Suprapubic skin (tissue), 4 donors: Measurements from ENCODE around the gene CHRM2. TPM values are rescaled to one million over a fixed set of nuclear protein-coding genes. Genes with fewer than 3 reads are reported as not detected.
"Not testable (repeated sequence)": the region's sequence is repeated elsewhere in the genome, so short reads cannot be mapped to it uniquely, and the experiment has no call there.

Experiments
- DNase-seq, 2 donors: peaks; one replicate each; pipeline ENCODE4 v3.0.0-alpha.2; 2019; ENCODE audit warnings: low spot score in 2 of 2
- H3K27ac ChIP-seq: fragments of 200-600 bp; sonication (generic); one replicate; pipeline ENCODE4 v1.5.1; 2019
- H3K27me3 ChIP-seq: fragments of 200-600 bp; sonication (generic); one replicate; pipeline ENCODE4 v1.5.1; 2019
- H3K36me3 ChIP-seq: fragments of 200-600 bp; sonication (generic); one replicate; pipeline ENCODE4 v1.5.1; 2019
- H3K4me1 ChIP-seq: fragments of 200-600 bp; sonication (generic); one replicate; pipeline ENCODE4 v1.5.1; 2019
- H3K4me3 ChIP-seq: fragments of 200-600 bp; sonication (generic); one replicate; pipeline ENCODE4 v1.5.1; 2019; ENCODE audit warnings: mild to moderate bottlenecking
- H3K9me3 ChIP-seq: fragments of 200-600 bp; sonication (generic); one replicate; pipeline ENCODE4 v1.5.1; 2019
- CTCF ChIP-seq, 2 donors: fragments of 200-600 bp in 1 of 2; fragments of 450-650 bp in 1 of 2; sonication (generic) in 1 of 2; IDR thresholded peaks; one replicate each; pipeline ENCODE4 v1.5.1; 2016 to 2019; ENCODE audit warnings: antibody characterized with exemption in 2 of 2, mild to moderate bottlenecking in 1 of 2, moderate library complexity in 1 of 2
- EP300 ChIP-seq: sonication (generic); formaldehyde crosslinking; IDR thresholded peaks from one replicate; pipeline ENCODE4 v1.6.1; 2017; ENCODE audit warnings: antibody characterized with exemption
- POLR2A ChIP-seq, 2 donors: fragments of 450-650 bp; IDR thresholded peaks; one replicate each; pipeline ENCODE4 v1.6.1; 2017; ENCODE audit warnings: antibody characterized with exemption in 2 of 2, mild to moderate bottlenecking in 2 of 2, moderate library complexity in 2 of 2
- POLR2AphosphoS5 ChIP-seq, 3 donors: sonication (generic); formaldehyde crosslinking; IDR thresholded peaks; one replicate each; pipeline ENCODE4 v1.6.1; 2017; ENCODE audit warnings: antibody characterized with exemption in 3 of 3
- WGBS: methylation state at CpG from one replicate; pipeline ENCODE4 v1.1.5; 2018; 5-methylcytosine and 5-hydroxymethylcytosine counted together
- total RNA-seq, 4 donors: library from RNA; depleted of rRNA; stranded (reverse); fragments of >200 nt; gene quantifications; one replicate each; pipeline ENCODE4 v1.1.0, GENCODE V29; 2016

CHRM2 gene
- under 1 TPM in 2 of 4 donors, not detected in 2; 0.23 to 0.47 TPM for total RNA-seq

GRCh38 chr7:136868496-136869000 lies at the start of gene CHRM2:
CHRM2 (plus strand) TSS chr7:136868652; CDS start chr7:137014866, 146,214 bp downstream.
- Histone ChIP-seq H3K4me3 (peak within 1 kb of the TSS; percentile 37), H3K27ac (no peak within 1 kb of the TSS), H3K27me3 (peaks cover 40% of the 10 kb centered on the region), H3K4me1 (peaks cover 28% of the 10 kb centered on the region), H3K36me3 (no peaks in the 10 kb centered on the region), H3K9me3 (no peaks in the 10 kb centered on the region)
- TF ChIP-seq POLR2AphosphoS5 (IDR thresholded peaks at IDR 0.05) (no peak), POLR2A (IDR thresholded peaks at IDR 0.05) (no peak), CTCF (IDR thresholded peaks at IDR 0.05) (no peak), EP300 (no peak)
- WGBS: 3% methylated on average over 23 of the region's 23 CpGs
- no peak for DNase-seq

- H3K4me1 ChIP-seq, H3K9me3 ChIP-seq, H3K27me3 ChIP-seq, H3K4me3 ChIP-seq, H3K36me3 ChIP-seq, DNase-seq, H3K27ac ChIP-seq: not testable (repeated sequence)
- WGBS: no CpG with 5 or more reads among the region's 16 CpGs
These were observed 37.1 kb upstream of the CHRM2 start for GRCh38 chr7:136831398-136831797.

DNA sequence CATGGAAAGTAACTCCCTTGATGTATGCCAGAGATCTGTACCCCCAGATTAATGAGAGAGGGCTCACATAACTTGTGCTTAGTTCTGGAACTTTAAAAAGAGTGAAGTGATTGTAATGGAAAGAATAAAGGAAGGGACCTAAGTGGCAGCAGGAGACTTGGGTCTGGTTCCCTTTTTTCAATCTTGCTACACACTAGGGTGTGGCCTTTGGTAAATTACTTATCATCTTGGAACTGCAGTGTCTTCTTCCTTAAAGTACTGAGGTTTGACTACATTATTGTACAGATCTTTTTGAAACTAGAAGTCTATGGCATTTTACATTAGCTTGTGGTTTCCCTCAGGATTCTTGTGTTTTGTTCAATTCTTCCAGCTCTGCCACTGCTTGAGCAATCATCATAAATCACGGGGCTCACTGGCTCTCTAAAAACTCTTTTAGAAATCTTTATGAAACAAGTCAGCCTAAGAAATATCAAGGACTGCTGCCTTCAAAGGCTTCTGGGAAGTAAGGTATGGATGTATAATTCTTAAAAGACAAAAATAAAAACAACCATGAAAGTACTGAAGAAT lies 22.5 kb upstream of the CHRM2 start:
- no peaks in the 10 kb centered on the region for H3K27me3 ChIP-seq
- no peak for TF ChIP-seq POLR2A (IDR thresholded peaks at IDR 0.05)
- TF ChIP-seq POLR2AphosphoS5 (IDR thresholded peaks at IDR 0.05): no peak
- no peak for TF ChIP-seq CTCF (IDR thresholded peaks at IDR 0.05)
- no peak for TF ChIP-seq EP300
- no peak overlapping the region for H3K27ac ChIP-seq
- H3K4me1 ChIP-seq: no peaks in the 10 kb centered on the region
- DNase-seq: no peak
- H3K4me3 ChIP-seq: no peak overlapping the region
- H3K9me3 ChIP-seq: peaks cover 4% of the 10 kb centered on the region
- 52% methylated on average over 1 of the region's 1 CpG for WGBS
- H3K36me3 ChIP-seq: no peaks in the 10 kb centered on the region

- H3K27ac ChIP-seq: no peak overlapping the region
- H3K36me3 ChIP-seq: no peaks in the 10 kb centered on the region
- TF ChIP-seq EP300 (no peak), POLR2A (IDR thresholded peaks at IDR 0.05) (no peak), CTCF (IDR thresholded peaks at IDR 0.05) (no peak), POLR2AphosphoS5 (IDR thresholded peaks at IDR 0.05) (no peak)
- H3K27me3 ChIP-seq: no peaks in the 10 kb centered on the region
- no peak for DNase-seq
- 84% methylated on average over 2 of the region's 2 CpGs for WGBS
- no peaks in the 10 kb centered on the region for H3K4me1 ChIP-seq
- peaks cover 4% of the 10 kb centered on the region for H3K9me3 ChIP-seq
- H3K4me3 ChIP-seq: no peak overlapping the region
These were observed 20.6 kb upstream of the CHRM2 start for GRCh38 chr7:136847858-136848257.

- H3K4me3 ChIP-seq: no peak overlapping the region
- no peaks in the 10 kb centered on the region for H3K4me1 ChIP-seq
- 73% methylated on average over 2 of the region's 2 CpGs for WGBS
- H3K27ac ChIP-seq: no peak overlapping the region
- H3K27me3 ChIP-seq: no peaks in the 10 kb centered on the region
- TF ChIP-seq POLR2A (IDR thresholded peaks at IDR 0.05) (no peak), CTCF (IDR thresholded peaks at IDR 0.05) (no peak), EP300 (no peak)
- H3K9me3 ChIP-seq: peaks cover 2% of the 10 kb centered on the region
- DNase-seq: no peak
- no peaks in the 10 kb centered on the region for H3K36me3 ChIP-seq
These were observed 14.8 kb upstream of the CHRM2 start for GRCh38 chr7:136853654-136854053.

DNA sequence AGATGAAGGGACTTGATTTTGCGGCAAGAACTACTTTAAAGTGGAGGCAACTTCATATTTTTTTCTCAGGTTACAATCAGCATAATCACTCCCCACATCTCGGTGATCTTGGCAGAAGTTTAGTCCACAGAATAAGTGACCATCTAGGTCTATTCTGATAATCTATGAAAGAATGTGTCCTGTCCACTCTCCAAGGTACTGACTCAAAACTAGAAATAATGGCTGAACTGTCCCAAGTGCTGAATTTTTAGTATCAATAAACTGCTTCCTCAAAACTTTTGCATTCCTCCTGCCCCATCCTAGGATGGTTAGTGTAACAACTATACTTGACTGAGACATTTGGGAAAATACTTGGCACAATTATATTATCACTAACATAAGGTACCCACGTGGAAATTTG lies 10.9 kb upstream of the CHRM2 start:
- WGBS: 51% methylated on average over 3 of the region's 3 CpGs
- Histone ChIP-seq H3K36me3 (no peaks in the 10 kb centered on the region), H3K4me1 (no peaks in the 10 kb centered on the region), H3K27ac (no peak overlapping the region), H3K9me3 (peaks cover 2% of the 10 kb centered on the region), H3K4me3 (no peak overlapping the region), H3K27me3 (no peaks in the 10 kb centered on the region)
- no peak for DNase-seq
- TF ChIP-seq EP300 (no peak), CTCF (IDR thresholded peaks at IDR 0.05) (no peak), POLR2AphosphoS5 (IDR thresholded peaks at IDR 0.05) (no peak), POLR2A (IDR thresholded peaks at IDR 0.05) (no peak)
